ENCODE data around the gene TRABD2A.

DNA sequence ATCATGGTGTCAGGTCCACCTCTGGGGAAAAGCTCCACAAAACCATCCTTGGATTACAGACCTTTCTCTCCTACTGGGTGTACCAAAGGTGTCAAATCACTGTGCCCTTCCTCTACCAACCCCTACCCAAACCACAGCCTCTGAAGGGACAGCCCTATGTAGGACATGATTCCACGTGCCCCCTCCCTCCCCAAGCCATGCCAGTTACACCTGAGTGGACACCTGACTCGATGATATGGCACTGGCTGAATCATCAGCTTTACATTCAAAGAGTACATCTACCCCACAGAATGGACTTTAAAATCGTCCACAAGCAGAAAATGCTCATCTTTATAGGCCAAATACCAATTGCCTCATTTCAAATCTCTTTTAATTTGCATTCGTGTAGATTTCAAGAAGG, 26.0 kb downstream of the TRABD2A start:
- TF ChIP-seq, protein P1, sequence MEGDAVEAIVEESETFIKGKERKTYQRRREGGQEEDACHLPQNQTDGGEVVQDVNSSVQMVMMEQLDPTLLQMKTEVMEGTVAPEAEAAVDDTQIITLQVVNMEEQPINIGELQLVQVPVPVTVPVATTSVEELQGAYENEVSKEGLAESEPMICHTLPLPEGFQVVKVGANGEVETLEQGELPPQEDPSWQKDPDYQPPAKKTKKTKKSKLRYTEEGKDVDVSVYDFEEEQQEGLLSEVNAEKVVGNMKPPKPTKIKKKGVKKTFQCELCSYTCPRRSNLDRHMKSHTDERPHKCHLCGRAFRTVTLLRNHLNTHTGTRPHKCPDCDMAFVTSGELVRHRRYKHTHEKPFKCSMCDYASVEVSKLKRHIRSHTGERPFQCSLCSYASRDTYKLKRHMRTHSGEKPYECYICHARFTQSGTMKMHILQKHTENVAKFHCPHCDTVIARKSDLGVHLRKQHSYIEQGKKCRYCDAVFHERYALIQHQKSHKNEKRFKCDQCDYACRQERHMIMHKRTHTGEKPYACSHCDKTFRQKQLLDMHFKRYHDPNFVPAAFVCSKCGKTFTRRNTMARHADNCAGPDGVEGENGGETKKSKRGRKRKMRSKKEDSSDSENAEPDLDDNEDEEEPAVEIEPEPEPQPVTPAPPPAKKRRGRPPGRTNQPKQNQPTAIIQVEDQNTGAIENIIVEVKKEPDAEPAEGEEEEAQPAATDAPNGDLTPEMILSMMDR (IDR thresholded peaks at IDR 0.05; ENCODE audit: borderline replicate concordance, extremely low read depth, low read length, poor library complexity, severe bottlenecking): no peak
- TF ChIP-seq EZH2 (IDR thresholded peaks at IDR 0.05; ENCODE audit: borderline replicate concordance, low read depth, low read length, severe bottlenecking): no peak

Measured in DND-41 (cell line).